Measurements from ENCODE around the gene TUBB3.
"Not testable (repeated sequence)": the region's sequence is repeated elsewhere in the genome, so short reads cannot be mapped to it uniquely, and the experiment has no call there.

TUBB3 gene

GRCh38 chr16:89902980-89903379 lies 20.2 kb upstream of the TUBB3 start:
- DNase-seq (ENCODE audit: low read depth): no peak

DNA sequence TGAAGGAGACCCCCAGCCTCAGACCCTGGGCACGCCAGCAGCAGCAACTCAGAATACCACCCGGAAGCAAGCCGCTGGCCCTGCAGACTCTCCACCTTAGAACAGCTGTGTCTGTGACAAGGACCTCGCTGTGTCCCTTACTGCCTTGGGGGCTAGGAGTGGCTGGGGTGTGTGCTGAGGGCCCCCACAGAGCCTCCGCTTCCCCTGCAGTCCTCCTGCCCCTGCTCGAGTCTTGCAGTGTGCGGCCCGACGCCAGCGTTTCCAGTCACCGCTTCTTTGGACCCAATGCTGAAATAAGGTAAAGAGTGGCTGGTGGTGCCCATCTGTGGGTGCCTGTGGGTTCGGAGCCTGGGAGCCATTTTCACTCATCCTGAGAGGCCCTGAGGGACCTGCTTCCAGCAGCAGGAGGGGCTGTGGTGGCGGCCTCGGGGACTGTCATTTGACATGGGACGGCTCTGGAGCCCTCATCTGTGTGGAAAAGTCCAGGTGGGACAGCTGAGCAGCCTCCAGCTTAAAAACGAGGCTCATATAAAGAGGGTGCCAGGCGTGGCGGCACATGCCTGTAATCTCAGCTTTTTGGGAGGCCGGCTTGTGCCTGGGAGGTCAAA lies 19.1 kb upstream of the TUBB3 start:
- no peak for DNase-seq (ENCODE audit: low read depth)

GRCh38 chr16:89904606-89905510 lies 18.3 kb upstream of the TUBB3 start:
- DNase-seq (ENCODE audit: low read depth): no peak

DNA sequence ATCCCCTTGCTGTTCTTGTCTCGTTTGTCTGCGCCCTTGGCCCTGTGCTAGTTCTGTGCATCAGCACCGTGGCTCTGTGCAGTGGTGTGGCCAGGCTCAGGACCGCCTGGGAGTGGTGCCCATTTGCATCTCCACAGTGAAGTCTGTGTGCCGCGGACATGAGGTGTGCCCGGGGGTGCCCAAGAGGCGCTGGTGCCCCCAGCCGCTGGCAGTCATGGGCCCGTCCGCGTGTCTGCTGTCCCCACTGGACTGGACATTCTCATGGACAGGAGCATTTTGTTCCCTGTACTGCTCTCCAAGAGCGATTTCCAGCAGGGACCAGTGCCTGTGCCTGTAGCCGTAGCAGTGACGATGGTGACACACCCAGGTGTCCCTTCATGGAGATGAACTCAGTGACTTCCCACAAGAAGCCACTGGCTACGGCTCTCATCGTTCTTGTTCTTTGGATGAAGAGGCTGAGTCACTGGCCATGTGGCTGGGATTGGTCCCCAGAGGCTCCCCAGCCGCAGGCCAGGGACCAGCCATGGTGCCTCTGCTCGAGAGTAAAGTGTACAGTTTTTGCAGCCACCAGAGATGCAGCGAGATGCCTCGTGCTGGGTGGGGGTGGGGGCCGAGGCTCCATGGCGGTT lies 17.5 kb upstream of the TUBB3 start:
- DNase-seq (ENCODE audit: low read depth): no peak

- DNase-seq (ENCODE audit: low read depth): no peak
Observed at GRCh38 chr16:89906140-89907025, 16.8 kb upstream of the TUBB3 start.

GRCh38 chr16:89907055-89907814 lies 15.9 kb upstream of the TUBB3 start:
- no peak for DNase-seq (ENCODE audit: low read depth)

DNA sequence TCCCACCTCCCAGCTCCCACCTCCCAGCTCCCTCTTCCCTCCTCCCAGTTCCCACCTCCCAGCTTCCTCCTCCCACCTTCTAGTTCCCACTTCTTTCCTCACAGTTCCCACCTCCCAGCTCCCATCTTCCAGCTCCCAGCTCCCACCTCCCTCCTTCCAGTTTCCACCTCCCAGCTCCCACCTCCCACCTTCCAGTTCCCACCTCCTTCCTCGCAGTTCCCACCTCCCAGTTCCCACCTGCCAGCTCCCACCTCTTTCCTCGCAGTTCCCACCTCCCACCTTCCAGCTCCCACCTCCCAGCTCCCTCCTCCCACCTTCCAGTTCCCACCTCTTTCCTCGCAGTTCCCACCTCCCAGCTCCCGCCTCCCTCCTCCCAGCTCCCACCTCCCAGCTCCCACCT lies 14.9 kb upstream of the TUBB3 start:
- no peak for DNase-seq (ENCODE audit: low read depth)

DNA sequence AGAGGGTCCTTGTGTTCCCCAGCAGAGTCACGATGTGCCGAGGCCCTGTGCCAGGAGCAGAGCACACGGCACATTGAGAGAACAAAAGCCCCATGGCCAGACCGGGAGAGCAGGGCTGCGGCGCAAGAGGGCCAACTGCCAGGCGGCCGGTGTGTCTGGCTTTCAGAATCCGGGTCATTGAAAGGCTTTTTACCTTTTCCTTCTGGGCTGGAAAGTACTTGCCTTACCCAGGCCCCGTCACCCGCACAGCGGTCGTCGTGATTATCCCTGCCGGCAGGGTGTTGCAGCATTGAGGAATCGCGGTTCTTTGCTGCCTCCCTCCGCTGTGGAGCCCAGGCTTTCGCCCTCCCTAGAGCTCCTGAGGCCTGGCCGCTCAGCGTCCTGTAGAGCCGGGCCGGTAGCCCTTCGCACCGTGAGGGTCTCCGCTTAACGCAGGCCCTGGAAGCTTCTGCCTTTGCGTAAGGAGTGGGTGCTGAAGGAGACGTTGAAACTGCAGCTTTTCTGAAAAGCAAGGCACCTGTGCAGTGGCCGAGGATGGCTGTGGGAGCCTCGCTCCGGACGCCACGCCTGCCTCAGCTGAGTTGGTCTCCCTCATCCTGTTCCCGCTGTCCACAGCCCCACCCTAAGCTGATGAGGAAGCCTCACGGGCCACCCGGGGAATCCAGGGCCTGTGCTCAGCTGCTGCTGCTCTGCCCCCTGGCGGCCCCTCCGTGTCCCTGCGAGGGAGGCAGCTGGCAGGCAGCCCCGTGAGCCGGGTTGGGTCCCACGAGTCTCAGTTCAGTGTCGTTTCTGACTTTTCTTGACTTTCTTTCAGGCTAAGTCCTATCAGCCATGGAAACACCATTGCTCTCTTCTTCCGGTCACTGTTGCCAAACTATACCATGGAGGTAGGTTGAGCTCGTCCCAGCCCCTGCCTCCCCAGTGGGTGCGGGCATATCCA lies 13.1 kb upstream of the TUBB3 start:
- peak; percentile 56 for DNase-seq (ENCODE audit: low read depth)

- no peak for DNase-seq (ENCODE audit: low read depth)
Observed at GRCh38 chr16:89910717-89911354, 12.3 kb upstream of the TUBB3 start.

- no peak for DNase-seq (ENCODE audit: low read depth)
Observed at GRCh38 chr16:89911375-89911774, 11.8 kb upstream of the TUBB3 start.

GRCh38 chr16:89912143-89912542 lies 11.0 kb upstream of the TUBB3 start:
- no peak for DNase-seq (ENCODE audit: low read depth)

DNA sequence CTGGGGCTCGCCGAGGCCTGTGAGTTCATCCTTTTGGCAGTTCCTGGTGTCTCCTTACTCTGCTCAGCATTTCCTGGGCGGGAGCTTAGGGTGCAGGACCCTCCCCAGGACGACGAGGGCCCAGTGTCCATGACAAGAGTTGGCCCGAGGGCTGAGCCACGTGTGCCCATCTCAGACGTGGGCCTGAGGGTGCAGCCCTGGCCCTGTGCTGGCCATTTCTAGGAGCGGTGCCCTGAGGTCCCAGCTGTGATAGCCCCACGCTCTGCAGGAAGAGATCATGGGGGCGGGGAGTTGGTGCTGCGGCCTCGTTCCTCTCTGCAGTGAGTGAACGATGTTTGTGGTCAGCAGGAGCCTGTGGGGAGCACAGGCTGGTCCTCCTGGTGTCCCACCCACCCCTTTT lies 10.5 kb upstream of the TUBB3 start:
- no peak for DNase-seq (ENCODE audit: low read depth)

GRCh38 chr16:89913408-89914387 lies 9.4 kb upstream of the TUBB3 start:
- DNase-seq (ENCODE audit: low read depth): no peak

GRCh38 chr16:89914642-89915285 lies 8.4 kb upstream of the TUBB3 start:
- not testable (repeated sequence) for DNase-seq (ENCODE audit: low read depth)

GRCh38 chr16:89915303-89916232 lies 7.6 kb upstream of the TUBB3 start:
- DNase-seq (ENCODE audit: low read depth): no peak

GRCh38 chr16:89917773-89918452 lies 5.2 kb upstream of the TUBB3 start:
- DNase-seq (ENCODE audit: low read depth): peak; percentile 56

Measured in activated T-helper 9 cell treated with anti-CD3 and anti-CD28 coated beads, Interleukin-2, amount 50 U/mL, for 16 hours (primary cell).